DND-41 (cell line): Measurements from ENCODE around the gene SLC30A4.

ENCODE experiments used
- EZH2 ChIP-seq: IDR thresholded peaks from 3 replicates; pipeline ENCODE4 v1.6.1; 2012; ENCODE audit warnings: borderline replicate concordance, low read depth, mild to moderate bottlenecking, moderate library complexity, low read length, inconsistent platforms; ENCODE audit not compliant: severe bottlenecking
- TF ChIP-seq, protein P1 (sequence below): IDR thresholded peaks from 2 replicates; pipeline ENCODE4 v1.5.1; 2012; ENCODE audit warnings: borderline replicate concordance, low read length, moderate library complexity, mild to moderate bottlenecking; ENCODE audit not compliant: poor library complexity, severe bottlenecking; ENCODE audit errors: extremely low read depth

DNA sequence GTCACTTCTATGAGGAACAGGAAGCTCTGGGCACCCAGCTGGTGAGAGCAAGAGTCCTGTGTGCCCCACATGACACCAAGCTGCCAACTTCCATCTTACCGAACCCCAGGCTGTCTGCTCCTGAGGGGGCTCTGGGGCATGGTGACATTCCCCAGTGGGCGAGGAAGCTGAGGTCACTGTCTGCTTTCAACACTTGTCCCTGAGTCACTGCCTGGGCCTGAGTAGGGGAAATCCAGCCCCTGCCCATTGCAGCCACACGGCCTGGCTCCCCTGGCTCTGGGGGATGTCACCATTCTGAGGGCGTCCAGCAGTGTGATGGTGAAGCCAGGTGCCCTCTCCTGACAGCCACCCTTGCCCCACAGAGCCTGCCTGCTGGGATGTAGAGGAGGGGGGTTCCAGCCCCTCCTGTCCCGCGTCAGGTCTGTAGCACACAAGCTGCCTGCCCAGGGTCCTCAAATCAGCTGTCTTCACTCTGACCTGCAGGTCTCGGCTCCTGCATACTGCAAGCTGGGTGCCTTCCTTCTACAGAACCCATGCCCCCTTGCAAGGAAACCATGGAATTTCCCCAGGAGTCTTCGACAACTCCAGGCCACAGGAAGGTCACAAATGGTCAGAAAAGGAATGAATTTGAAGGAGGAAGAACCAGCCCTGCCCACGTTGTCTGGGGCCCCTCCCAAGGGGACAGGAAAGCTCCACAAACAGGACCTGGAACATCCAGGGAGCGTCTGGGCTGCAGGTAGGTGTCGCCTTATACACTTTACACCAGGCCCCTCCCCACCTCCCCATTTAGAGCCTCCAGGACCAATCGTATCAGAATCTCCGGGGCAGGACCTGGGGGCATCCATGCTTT is 74.3 kb downstream of the SLC30A4 start:
- TF ChIP-seq, protein P1, sequence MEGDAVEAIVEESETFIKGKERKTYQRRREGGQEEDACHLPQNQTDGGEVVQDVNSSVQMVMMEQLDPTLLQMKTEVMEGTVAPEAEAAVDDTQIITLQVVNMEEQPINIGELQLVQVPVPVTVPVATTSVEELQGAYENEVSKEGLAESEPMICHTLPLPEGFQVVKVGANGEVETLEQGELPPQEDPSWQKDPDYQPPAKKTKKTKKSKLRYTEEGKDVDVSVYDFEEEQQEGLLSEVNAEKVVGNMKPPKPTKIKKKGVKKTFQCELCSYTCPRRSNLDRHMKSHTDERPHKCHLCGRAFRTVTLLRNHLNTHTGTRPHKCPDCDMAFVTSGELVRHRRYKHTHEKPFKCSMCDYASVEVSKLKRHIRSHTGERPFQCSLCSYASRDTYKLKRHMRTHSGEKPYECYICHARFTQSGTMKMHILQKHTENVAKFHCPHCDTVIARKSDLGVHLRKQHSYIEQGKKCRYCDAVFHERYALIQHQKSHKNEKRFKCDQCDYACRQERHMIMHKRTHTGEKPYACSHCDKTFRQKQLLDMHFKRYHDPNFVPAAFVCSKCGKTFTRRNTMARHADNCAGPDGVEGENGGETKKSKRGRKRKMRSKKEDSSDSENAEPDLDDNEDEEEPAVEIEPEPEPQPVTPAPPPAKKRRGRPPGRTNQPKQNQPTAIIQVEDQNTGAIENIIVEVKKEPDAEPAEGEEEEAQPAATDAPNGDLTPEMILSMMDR = no peak
- TF ChIP-seq EZH2 = no peak
